Measurements from ENCODE around the gene DNAJB1.

The DNAJB1 gene

DNA sequence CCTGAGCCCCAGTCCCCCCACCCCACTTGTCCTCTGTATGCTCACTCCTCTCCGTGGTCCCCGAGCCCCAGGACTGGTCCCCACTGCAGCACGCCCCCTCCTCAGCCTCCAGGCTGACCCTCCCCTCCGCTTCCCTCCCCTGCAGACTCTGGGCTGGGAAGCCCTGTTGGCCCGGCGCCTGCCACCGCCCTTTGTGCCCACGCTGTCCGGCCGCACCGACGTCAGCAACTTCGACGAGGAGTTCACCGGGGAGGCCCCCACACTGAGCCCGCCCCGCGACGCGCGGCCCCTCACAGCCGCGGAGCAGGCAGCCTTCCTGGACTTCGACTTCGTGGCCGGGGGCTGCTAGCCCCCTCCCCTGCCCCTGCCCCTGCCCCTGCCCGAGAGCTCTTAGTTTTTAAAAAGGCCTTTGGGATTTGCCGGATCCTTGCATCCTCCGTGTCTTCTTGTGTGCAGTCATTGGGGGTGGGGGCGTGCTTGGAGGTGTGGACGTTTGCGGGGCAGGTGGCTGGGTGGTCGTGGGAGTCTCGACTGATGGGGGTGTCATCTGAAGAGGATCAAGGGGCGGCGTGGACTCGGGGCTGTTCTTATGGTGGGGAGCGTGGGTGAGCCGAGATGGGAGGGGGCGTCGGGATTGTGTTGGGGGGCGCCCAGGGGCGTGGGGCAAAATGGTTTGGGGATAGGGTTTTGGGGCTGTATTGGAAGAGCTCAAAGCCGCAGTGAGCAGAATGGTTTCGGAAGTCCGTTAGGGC, 46.6 kb downstream of the DNAJB1 start:
- DNase-seq, result no peak

DNA sequence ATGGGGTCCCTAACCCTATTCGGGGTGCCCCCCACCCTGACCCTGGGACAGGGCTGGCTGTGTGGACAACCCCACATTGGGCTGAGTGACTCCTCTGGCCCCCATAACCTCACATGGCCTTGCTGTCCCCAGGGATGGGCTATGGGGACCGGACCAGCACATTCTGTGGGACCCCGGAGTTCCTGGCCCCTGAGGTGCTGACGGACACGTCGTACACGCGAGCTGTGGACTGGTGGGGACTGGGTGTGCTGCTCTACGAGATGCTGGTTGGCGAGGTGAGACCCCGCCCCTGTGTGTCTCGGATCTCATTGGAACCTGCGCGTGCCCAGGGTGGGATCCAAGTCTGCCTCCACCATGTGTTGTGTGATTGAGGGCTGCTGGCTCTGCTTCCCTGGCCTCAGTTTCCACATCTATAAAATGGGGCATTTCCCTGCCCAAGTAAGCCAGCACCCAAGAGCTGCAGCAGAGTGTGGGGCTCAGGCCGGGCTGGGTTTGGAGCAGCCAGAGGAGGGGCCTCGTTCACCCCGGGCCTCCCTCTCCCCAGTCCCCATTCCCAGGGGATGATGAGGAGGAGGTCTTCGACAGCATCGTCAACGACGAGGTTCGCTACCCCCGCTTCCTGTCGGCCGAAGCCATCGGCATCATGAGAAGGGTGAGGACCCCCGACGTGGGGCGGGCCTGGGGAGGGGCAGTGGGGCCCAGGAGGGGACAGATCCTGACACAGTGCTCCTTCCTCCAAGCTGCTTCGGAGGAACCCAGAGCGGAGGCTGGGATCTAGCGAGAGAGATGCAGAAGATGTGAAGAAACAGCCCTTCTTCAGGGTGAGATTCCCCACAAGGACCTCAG, 47.9 kb downstream of the DNAJB1 start:
- DNase-seq, result no peak

DNA sequence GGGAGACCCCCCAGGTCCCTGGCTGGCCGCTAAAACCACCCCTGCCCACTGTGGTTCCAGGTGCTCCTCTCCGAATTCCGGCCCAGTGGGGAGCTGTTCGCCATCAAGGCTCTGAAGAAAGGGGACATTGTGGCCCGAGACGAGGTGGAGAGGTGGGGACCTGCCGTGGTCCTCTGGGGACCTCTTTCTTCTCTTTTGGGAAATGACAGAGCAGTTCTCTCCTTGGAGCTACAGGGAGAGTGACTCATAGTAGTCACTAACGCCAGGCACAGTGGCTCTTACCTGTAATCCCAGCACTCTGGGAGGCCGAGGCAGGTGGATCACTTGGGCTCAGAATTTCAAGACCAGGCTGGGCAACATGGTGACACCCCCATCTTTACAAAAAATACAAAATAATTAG, 50.4 kb downstream of the DNAJB1 start:
- DNase-seq, result no peak

DNA sequence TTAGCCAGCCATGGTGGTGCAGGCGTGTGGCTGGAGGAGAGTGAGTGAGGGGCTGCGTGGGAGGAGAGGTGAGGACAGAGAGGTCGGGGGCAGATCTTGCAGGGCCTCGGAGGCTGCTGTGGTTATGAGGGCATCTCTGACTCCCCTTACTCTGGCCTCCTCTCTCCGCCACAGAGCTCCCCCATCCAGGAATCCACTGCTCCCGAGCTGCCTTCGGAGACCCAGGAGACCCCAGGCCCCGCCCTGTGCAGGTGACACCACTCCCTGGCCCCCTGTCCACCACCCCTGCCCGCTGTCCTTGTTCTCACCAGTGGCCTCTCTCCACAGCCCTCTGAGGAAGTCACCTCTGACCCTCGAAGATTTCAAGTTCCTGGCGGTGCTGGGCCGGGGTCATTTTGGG, 50.8 kb downstream of the DNAJB1 start:
- no peak for DNase-seq
